Smooth muscle cell (in vitro differentiated cells): ENCODE measurements around the gene PCDHGB1. TPM values are rescaled to one million over a fixed set of nuclear protein-coding genes. Genes with fewer than 3 reads are reported as not detected.

ENCODE experiments used
- DNase-seq: peaks from one replicate; lab custom pipeline; 2025; ENCODE audit not compliant: unreplicated experiment; lab: John Stamatoyannopoulos, UW
- H2AFZ ChIP-seq: fragments of 200-600 bp; sonication (generic); 2 replicates; pipeline ENCODE4 v1.6.0; 2016; ENCODE audit warnings: antibody characterized with exemption, low read depth, mild to moderate bottlenecking
- H3F3A ChIP-seq: fragments of 200-600 bp; sonication (generic); 2 replicates; pipeline ENCODE4 v1.6.0; 2017; ENCODE audit warnings: antibody characterized with exemption, low read depth
- H3K27ac ChIP-seq: fragments of 200-600 bp; sonication (generic); 2 replicates; pipeline ENCODE4 v1.5.1; 2016; ENCODE audit warnings: low read depth, mild to moderate bottlenecking
- H3K27me3 ChIP-seq: fragments of 200-600 bp; sonication (generic); 2 replicates; pipeline ENCODE4 v1.6.1; 2016; ENCODE audit warnings: low read depth, mild to moderate bottlenecking
- H3K36me3 ChIP-seq: fragments of 200-600 bp; sonication (generic); 2 replicates; pipeline ENCODE4 v1.5.1; 2016; ENCODE audit warnings: low read depth
- H3K4me1 ChIP-seq: fragments of 200-600 bp; sonication (generic); 2 replicates; pipeline ENCODE4 v1.5.1; 2016; ENCODE audit warnings: low read depth
- H3K4me2 ChIP-seq: fragments of 200-600 bp; sonication (generic); 2 replicates; pipeline ENCODE4 v1.6.0; 2016; ENCODE audit warnings: mild to moderate bottlenecking
- H3K4me3 ChIP-seq: fragments of 200-600 bp; sonication (generic); 2 replicates; pipeline ENCODE4 v1.5.1; 2016; ENCODE audit warnings: mild to moderate bottlenecking
- H3K79me2 ChIP-seq: fragments of 200-600 bp; sonication (generic); 2 replicates; pipeline ENCODE4 v1.6.0; 2016; ENCODE audit warnings: low read depth, mild to moderate bottlenecking
- H3K9ac ChIP-seq: fragments of 200-600 bp; sonication (generic); 2 replicates; pipeline ENCODE4 v1.6.0; 2016; ENCODE audit warnings: low read depth
- H3K9me3 ChIP-seq: fragments of 200-600 bp; sonication (generic); replicated peaks from 2 replicates; pipeline ENCODE4 v1.5.1; 2016; ENCODE audit warnings: low read depth
- H4K20me1 ChIP-seq: fragments of 200-600 bp; sonication (generic); 2 replicates; pipeline ENCODE4 v1.6.0; 2016; ENCODE audit warnings: low read depth
- CTCF ChIP-seq: fragments of 200-600 bp; sonication (generic); IDR thresholded peaks from 2 replicates; pipeline ENCODE4 v1.5.1; 2017; ENCODE audit warnings: borderline replicate concordance, mild to moderate bottlenecking, antibody characterized with exemption; ENCODE audit not compliant: insufficient read depth, poor library complexity, severe bottlenecking
- WGBS: methylation state at CpG from one replicate; pipeline ENCODE4 v1.1.7; 2016; ENCODE audit warnings: low lambda C conversion rate; 5-methylcytosine and 5-hydroxymethylcytosine counted together
- polyA plus RNA-seq: library from polyadenylated mRNA; unstranded; fragments of >200 nt; fragmentation: Nextera tagmentation; extraction: Ambion mirVana; gene quantifications from 2 replicates; pipeline ENCODE4 v1.2.1, GENCODE V29; 2016
- total RNA-seq: library from RNA; depleted of rRNA; stranded (reverse); fragments of >200 nt; gene quantifications from 2 replicates; pipeline ENCODE4 v1.2.3, GENCODE V29; 2014

The PCDHGB1 gene
- total and polyA plus RNA-seq, 2 experiments from 2014 or later, result 0.27 to 0.40 TPM

- Histone ChIP-seq H3K4me2 (no peak overlapping the region), H2AFZ (no peak overlapping the region), H3K27ac (no peak overlapping the region), H3K9ac (no peak overlapping the region), H3K4me1 (no peaks in the 10 kb centered on the region), H3K9me3 (peaks cover 6% of the 10 kb centered on the region), H3K79me2 (no peaks in the 10 kb centered on the region), H3K36me3 (no peaks in the 10 kb centered on the region), H4K20me1 (no peaks in the 10 kb centered on the region), H3K4me3 (no peak overlapping the region), H3F3A (no peaks in the 10 kb centered on the region), H3K27me3 (no peaks in the 10 kb centered on the region)
- WGBS, result 97% methylated on average over 29 of the region's 36 CpGs
- no peak for DNase-seq
- TF ChIP-seq CTCF, result no peak
These were observed 1.7 kb downstream of the PCDHGB1 start for GRCh38 chr5:141351591-141351990.

GRCh38 chr5:141354900-141355469, 5.1 kb downstream of the PCDHGB1 start, which contains the start of gene PCDHGA4:
TSS of gene PCDHGA4 (plus strand) at chr5:141355021. CDS start at chr5:141355108, 87 bp downstream.
- Histone ChIP-seq H3K4me2 (no peak within 1 kb of the TSS), H3F3A (no peaks in the 10 kb centered on the region), H3K27ac (no peak within 1 kb of the TSS), H2AFZ (no peak within 1 kb of the TSS), H3K4me1 (no peaks in the 10 kb centered on the region), H3K36me3 (no peaks in the 10 kb centered on the region), H3K9ac (no peak within 1 kb of the TSS), H3K27me3 (no peaks in the 10 kb centered on the region), H4K20me1 (no peaks in the 10 kb centered on the region), H3K9me3 (peaks cover 6% of the 10 kb centered on the region), H3K4me3 (no peak within 1 kb of the TSS), H3K79me2 (no peaks in the 10 kb centered on the region)
- 92% methylated on average over 29 of the region's 29 CpGs for WGBS
- TF ChIP-seq CTCF, result peak; percentile 21
- no peak for DNase-seq

DNA sequence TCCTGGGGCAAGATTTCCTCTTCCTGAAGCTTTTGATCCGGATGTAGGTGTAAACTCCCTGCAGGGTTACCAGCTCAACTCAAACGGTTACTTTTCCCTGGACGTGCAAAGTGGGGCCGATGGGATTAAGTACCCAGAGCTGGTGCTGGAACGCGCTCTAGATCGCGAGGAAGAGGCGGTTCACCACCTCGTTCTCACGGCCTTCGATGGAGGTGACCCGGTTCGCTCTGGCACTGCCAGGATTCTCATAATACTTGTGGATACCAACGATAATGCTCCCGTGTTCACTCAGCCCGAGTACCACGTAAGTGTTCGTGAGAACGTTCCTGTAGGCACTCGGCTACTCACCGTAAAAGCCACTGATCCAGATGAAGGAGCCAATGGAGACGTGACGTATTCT, 5.7 kb downstream of the PCDHGB1 start:
- no peak for DNase-seq
- Histone ChIP-seq H3K27ac (no peak overlapping the region), H3K4me2 (no peak overlapping the region), H3K36me3 (no peaks in the 10 kb centered on the region), H3K4me3 (no peak overlapping the region), H3K4me1 (no peaks in the 10 kb centered on the region), H3K9me3 (peaks cover 6% of the 10 kb centered on the region), H3K79me2 (no peaks in the 10 kb centered on the region), H3K27me3 (no peaks in the 10 kb centered on the region), H3K9ac (no peak overlapping the region), H4K20me1 (no peaks in the 10 kb centered on the region), H3F3A (no peaks in the 10 kb centered on the region), H2AFZ (no peak overlapping the region)
- whole genome bisulfite sequencing, result 96% methylated on average over 24 of the region's 24 CpGs
- no peak for TF ChIP-seq CTCF

DNA sequence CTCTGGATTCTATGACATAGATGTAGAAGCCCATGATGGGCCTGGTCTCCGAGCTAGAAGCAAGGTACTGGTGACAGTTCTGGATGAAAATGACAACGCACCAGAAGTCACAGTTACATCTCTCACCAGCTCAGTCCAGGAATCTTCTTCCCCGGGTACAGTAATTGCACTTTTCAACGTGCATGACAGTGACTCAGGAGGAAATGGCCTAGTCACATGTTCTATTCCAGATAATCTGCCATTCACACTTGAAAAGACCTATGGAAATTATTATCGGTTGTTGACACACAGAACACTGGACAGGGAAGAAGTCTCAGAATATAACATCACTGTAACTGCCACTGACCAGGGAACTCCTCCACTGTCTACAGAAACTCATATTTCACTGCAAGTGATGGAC, 6.2 kb downstream of the PCDHGB1 start:
- no peaks in the 10 kb centered on the region for H3F3A ChIP-seq
- no peak overlapping the region for H3K4me2 ChIP-seq
- 84% methylated on average over 5 of the region's 5 CpGs for WGBS
- H3K27ac ChIP-seq, result no peak overlapping the region
- H4K20me1 ChIP-seq, result no peaks in the 10 kb centered on the region
- no peaks in the 10 kb centered on the region for H3K79me2 ChIP-seq
- H3K36me3 ChIP-seq, result no peaks in the 10 kb centered on the region
- no peak overlapping the region for H2AFZ ChIP-seq
- peaks cover 6% of the 10 kb centered on the region for H3K9me3 ChIP-seq
- no peak for DNase-seq
- no peak for TF ChIP-seq CTCF
- H3K27me3 ChIP-seq, result no peaks in the 10 kb centered on the region
- no peak overlapping the region for H3K4me3 ChIP-seq
- no peak overlapping the region for H3K9ac ChIP-seq
- H3K4me1 ChIP-seq, result no peaks in the 10 kb centered on the region
